GM21825 (cell line): Measurements from ENCODE around the gene KLHL20.
"Not testable (repeated sequence)": the region's sequence is repeated elsewhere in the genome, so short reads cannot be mapped to it uniquely, and the experiment has no call there.

Experiments
- ATAC-seq: cut with Tn5 transposase; IDR thresholded peaks from one replicate; pipeline ENCODE4 v1.9.1; 2021; ENCODE audit warnings: mild to moderate bottlenecking, moderate library complexity; ENCODE audit not compliant: unreplicated experiment

Gene KLHL20

GRCh38 chr1:173744651-173745050 lies 29.9 kb downstream of the KLHL20 start:
- ATAC-seq: no peak

- no peak for ATAC-seq
Observed at GRCh38 chr1:173749137-173749536, 34.4 kb downstream of the KLHL20 start.

- no peak for ATAC-seq
Observed at GRCh38 chr1:173753830-173754229, 39.0 kb downstream of the KLHL20 start.

- no peak for ATAC-seq
Observed at GRCh38 chr1:173757666-173758065, 42.9 kb downstream of the KLHL20 start.

GRCh38 chr1:173758110-173758509 lies 43.3 kb downstream of the KLHL20 start:
- ATAC-seq: no peak

GRCh38 chr1:173758980-173759379 lies 44.2 kb downstream of the KLHL20 start:
- no peak for ATAC-seq

- not testable (repeated sequence) for ATAC-seq
Observed at GRCh38 chr1:173764331-173764730, 49.5 kb downstream of the KLHL20 start.

- no peak for ATAC-seq
Observed at GRCh38 chr1:173768206-173768605, 53.4 kb downstream of the KLHL20 start.

- no peak for ATAC-seq
Observed at GRCh38 chr1:173768827-173769226, 54.0 kb downstream of the KLHL20 start.

GRCh38 chr1:173770330-173770729 lies 55.5 kb downstream of the KLHL20 start:
- not testable (repeated sequence) for ATAC-seq

GRCh38 chr1:173771560-173771959 lies 56.8 kb downstream of the KLHL20 start:
- ATAC-seq: no peak

GRCh38 chr1:173775578-173776226 lies 60.9 kb downstream of the KLHL20 start:
- ATAC-seq: no peak

GRCh38 chr1:173779936-173780335 lies 65.2 kb downstream of the KLHL20 start:
- no peak for ATAC-seq

- no peak for ATAC-seq
Observed at GRCh38 chr1:173784997-173785396, 70.2 kb downstream of the KLHL20 start.

- no peak for ATAC-seq
Observed at GRCh38 chr1:173789841-173790240, 75.1 kb downstream of the KLHL20 start.

GRCh38 chr1:173798078-173798477 lies 83.3 kb downstream of the KLHL20 start:
- no peak for ATAC-seq

GRCh38 chr1:173799995-173800394 lies 85.2 kb downstream of the KLHL20 start:
- not testable (repeated sequence) for ATAC-seq

- no peak for ATAC-seq
Observed at GRCh38 chr1:173802961-173803360, 88.2 kb downstream of the KLHL20 start.

- ATAC-seq: not testable (repeated sequence)
Observed at GRCh38 chr1:173813654-173814053, 98.9 kb downstream of the KLHL20 start.

- no peak for ATAC-seq
Observed at GRCh38 chr1:173818459-173818858, 103.7 kb downstream of the KLHL20 start.

GRCh38 chr1:173821680-173822079 lies 106.9 kb downstream of the KLHL20 start:
- no peak for ATAC-seq

GRCh38 chr1:173823781-173824314 lies 109.1 kb downstream of the KLHL20 start:
- ATAC-seq: peak; percentile 35
